ENCODE measurements around the gene ABCC11. TPM values are rescaled to one million over a fixed set of nuclear protein-coding genes. Genes with fewer than 3 reads are reported as not detected.

ABCC11 gene
- total RNA-seq, 1 donor from 2014 or later: 0.05 TPM

- Histone ChIP-seq H3K4me3 (no peak overlapping the region), H3K9me3 (replicated peaks) (no peaks in the 10 kb centered on the region), H3K36me3 (no peaks in the 10 kb centered on the region), H3K4me1 (peaks cover 40% of the 10 kb centered on the region), H3K27me3 (ENCODE audit: low read depth) (no peaks in the 10 kb centered on the region), H3K27ac (replicated peaks) (no peak overlapping the region)
- no peak for DNase-seq
- intact Hi-C loops (cut with micrococcal nuclease): no loop called here
- no peak for TF ChIP-seq CTCF (IDR thresholded peaks at IDR 0.05; ENCODE audit: borderline replicate concordance)
Observed at GRCh38 chr16:48124266-48124665, 123.1 kb downstream of the ABCC11 start.

DNA sequence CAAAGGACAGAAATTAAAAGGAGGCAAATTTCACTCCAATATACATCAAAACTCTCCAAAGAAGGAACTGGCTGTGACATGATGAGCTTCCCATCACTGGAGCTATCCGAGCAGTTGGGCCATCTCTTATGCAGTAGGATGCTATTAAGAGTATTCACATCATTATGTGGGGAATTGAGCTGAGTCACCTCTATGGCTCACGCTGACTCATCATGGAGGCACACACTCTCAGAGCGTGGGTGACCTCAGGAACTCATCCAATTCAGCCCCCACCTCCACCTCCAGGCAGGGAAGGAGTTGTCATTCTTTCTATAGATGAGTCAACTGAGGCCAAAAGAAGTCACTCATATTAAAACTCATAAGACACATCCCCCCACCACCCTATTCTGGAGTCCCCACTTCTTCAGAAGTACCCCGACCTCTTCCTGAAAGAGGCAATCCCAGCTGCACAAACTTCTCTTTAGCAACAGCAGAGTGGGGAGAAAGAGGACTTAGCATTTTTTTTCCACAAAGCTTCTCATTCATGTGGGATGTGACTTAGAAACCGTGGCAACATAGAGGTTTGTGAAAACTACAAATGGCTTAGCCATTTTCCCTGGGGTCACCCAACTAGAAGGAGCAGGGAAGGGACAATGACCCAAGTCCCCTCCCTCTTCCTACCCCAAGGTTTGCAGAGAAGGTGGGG, 124.1 kb downstream of the ABCC11 start:
- Histone ChIP-seq H3K27ac (replicated peaks) (no peak overlapping the region), H3K4me3 (no peak overlapping the region), H3K36me3 (no peaks in the 10 kb centered on the region), H3K9me3 (replicated peaks) (no peaks in the 10 kb centered on the region), H3K4me1 (peaks cover 30% of the 10 kb centered on the region), H3K27me3 (ENCODE audit: low read depth) (no peaks in the 10 kb centered on the region)
- no peak for TF ChIP-seq CTCF (IDR thresholded peaks at IDR 0.05; ENCODE audit: borderline replicate concordance)
- intact Hi-C loops (cut with micrococcal nuclease): no loop called here
- no peak for DNase-seq

GRCh38 chr16:48121276-48121675, 126.1 kb downstream of the ABCC11 start:
- no peak overlapping the region for H3K4me3 ChIP-seq
- H3K4me1 ChIP-seq: peaks cover 15% of the 10 kb centered on the region
- no peak overlapping the region for H3K27ac ChIP-seq (replicated peaks)
- no peaks in the 10 kb centered on the region for H3K9me3 ChIP-seq (replicated peaks)
- no peak for TF ChIP-seq CTCF (IDR thresholded peaks at IDR 0.05; ENCODE audit: borderline replicate concordance)
- no peaks in the 10 kb centered on the region for H3K27me3 ChIP-seq (ENCODE audit: low read depth)
- intact Hi-C loops (cut with micrococcal nuclease): no loop called here
- no peak for DNase-seq
- no peaks in the 10 kb centered on the region for H3K36me3 ChIP-seq

- peaks cover 3% of the 10 kb centered on the region for H3K4me1 ChIP-seq
- H3K9me3 ChIP-seq (replicated peaks): no peaks in the 10 kb centered on the region
- no peaks in the 10 kb centered on the region for H3K27me3 ChIP-seq (ENCODE audit: low read depth)
- H3K27ac ChIP-seq (replicated peaks): no peak overlapping the region
- DNase-seq: no peak
- intact Hi-C loops (cut with micrococcal nuclease): no loop called here
- TF ChIP-seq CTCF (IDR thresholded peaks at IDR 0.05; ENCODE audit: borderline replicate concordance): no peak
- no peak overlapping the region for H3K4me3 ChIP-seq
- no peaks in the 10 kb centered on the region for H3K36me3 ChIP-seq
Observed at GRCh38 chr16:48118841-48119240, 128.5 kb downstream of the ABCC11 start.

- TF ChIP-seq CTCF (IDR thresholded peaks at IDR 0.05; ENCODE audit: borderline replicate concordance): peak; percentile 68
- Histone ChIP-seq H3K27ac (replicated peaks) (no peak overlapping the region), H3K9me3 (replicated peaks) (no peaks in the 10 kb centered on the region), H3K4me1 (peaks cover 14% of the 10 kb centered on the region), H3K36me3 (no peaks in the 10 kb centered on the region), H3K4me3 (no peak overlapping the region), H3K27me3 (ENCODE audit: low read depth) (no peaks in the 10 kb centered on the region)
- peak; percentile 26 for DNase-seq
- intact Hi-C loops (cut with micrococcal nuclease): no loop called here
Observed at GRCh38 chr16:48117217-48118105, 129.9 kb downstream of the ABCC11 start.

Other genes with a start within 250 kb of the ABCC11 start
- gene ABCC12, start 91.5 kb downstream of the ABCC11 start, total RNA-seq: not detected
- gene LONP2, start 3.2 kb downstream of the ABCC11 start, total RNA-seq: 67.8 TPM
- gene SIAH1, start 137.9 kb upstream of the ABCC11 start, total RNA-seq: 11.5 TPM

Measured in left ventricle myocardium inferior (tissue), 1 donor.